HG03060 (cell line): ENCODE results near the gene RCL1.

Experiments
- ATAC-seq: cut with Tn5 transposase; IDR thresholded peaks from one replicate; pipeline ENCODE4 v1.9.1; 2021; ENCODE audit warnings: low read depth, moderate number of reproducible peaks; ENCODE audit not compliant: unreplicated experiment

The RCL1 gene

DNA sequence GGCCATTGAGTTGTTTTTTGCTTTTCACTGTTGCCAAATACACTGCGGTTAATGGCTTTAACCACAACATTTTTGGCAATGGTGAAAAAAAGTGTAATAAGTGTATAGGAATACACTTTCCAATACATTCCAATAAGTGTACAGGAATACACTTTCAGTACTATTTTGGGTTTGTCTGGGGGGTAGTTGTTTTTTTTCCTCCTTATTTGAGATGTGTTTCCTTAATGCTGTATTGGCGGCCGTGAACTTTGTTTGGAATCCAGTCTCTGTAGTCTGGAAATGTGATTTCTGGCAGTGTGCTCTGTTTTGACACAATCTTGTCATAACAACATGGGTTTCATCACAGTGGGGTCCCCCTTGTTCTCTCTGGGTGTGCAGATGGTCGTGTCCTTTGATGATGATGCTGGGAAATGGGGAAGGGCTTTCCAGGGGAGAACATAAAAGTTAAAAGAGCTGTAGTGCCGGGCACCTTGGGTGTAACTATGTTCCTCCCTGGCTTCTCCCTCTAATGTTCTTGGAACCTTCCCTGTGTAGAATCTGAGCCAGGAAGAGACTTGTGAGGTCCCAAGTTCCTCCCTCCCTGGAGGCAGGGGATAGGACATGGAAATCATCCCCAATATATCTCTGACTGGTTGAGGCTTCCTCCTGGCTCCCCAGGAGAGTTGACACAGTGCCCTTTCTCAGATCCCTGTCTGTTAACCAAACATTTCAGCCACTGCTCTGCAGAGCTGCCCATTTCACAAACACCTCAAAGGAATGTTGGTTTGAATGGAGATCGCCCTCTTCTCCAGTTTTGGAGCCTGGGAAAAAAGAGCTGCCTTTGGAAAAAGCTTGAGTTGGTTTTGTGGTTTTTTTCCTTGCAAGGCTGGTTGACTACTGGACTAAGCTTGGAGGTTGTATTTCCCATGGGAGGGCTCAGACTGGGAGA, 44.8 kb downstream of the RCL1 start:
- ATAC-seq: no peak

- no peak for ATAC-seq
These were observed 45.4 kb downstream of the RCL1 start for GRCh38 chr9:4838189-4838546.

DNA sequence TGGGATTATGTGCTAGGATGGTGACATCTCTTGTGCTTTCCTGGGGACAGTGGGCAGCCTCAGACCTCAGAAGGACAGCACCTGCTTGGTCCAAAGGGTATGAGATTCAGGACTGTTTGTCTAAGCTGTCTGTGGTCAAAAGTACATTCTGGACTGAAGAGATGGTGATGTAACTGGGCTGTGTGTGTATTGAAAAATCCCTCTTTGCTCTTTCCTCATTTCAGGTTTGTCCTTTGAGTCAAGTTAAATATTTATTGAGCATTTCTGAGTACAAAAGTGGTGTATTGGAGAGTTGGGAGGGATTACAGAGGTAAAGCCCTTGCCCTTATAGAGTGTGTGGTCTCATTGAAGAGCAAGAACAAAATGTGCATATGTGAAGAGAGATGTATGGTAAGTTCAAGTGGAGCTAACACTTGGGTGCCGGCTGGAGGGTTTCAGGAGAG, 46.7 kb downstream of the RCL1 start:
- no peak for ATAC-seq

- ATAC-seq: no peak
These were observed 47.3 kb downstream of the RCL1 start for GRCh38 chr9:4840018-4840417.

DNA sequence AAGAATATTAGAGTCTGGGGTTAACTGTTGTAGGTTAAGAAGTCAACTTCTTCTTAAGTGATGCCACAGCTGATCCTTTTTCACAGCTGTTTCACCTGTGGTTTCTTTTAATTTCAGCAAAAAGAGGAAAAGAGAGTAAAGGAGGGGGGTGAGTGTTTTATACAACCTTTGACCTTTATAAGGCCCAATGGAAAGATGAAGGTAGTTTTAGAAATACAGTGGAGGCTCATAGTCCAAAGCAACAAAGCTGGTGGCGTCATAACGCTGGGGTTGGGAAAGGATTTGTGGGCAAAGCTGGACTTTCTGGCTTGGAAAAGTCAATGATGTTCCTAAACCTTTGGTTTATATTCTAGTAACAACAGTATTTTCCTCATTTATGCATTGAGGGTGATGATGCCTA, 49.5 kb downstream of the RCL1 start:
- ATAC-seq: no peak

DNA sequence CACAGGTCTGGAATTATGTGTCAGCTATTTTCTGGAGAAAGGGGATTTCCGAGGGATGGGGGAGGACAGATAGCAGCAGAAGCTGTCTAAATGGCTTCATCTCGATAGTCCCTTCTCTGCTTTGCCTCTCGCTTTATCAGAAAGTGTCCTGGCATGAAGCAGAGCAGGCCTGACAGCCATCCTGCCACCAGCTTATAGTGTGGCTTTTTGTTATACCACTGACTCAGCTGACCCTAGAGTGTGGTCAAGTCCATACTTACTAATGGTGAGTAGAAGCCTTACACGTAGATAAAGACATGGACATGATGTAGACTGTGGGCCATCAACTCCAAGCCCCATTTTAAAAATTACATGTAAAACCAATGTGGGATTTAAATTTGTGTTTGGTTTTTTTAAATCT, 50.0 kb downstream of the RCL1 start:
- ATAC-seq: no peak

DNA sequence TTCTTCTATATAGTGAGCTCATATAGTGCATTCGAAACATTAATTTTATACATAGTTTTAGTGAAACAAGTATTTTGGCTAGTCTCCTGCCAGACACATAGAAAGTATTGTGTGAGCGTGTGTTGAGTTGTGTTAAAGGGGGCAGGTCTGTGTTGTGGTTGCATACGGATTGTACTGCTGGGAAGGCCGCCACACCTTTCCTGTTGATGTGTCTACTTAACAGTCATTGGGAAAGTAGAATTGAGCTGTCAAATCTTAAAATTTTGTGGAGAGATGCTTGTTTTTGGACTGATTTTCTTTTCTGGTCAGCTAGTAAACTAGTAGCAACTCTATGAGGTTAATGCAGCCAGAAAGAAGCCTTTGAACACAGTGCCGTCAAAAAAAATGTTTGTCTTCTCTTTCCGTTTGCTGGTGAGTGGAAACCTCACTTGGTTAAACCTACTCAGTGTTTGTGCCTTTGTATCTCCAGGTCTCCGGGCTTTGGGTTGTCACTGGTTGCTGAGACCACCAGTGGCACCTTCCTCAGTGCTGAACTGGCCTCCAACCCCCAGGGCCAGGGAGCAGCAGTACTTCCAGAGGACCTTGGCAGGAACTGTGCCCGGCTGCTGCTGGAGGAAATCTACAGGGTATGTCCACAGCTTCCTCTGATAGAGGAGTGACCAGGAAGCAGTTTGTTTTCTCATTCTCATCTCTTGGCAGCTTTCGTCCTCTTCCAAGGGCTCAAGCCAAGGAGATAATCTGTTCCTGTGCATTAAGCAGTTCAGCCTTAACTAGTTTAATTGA, 51.5 kb downstream of the RCL1 start:
- ATAC-seq: no peak

DNA sequence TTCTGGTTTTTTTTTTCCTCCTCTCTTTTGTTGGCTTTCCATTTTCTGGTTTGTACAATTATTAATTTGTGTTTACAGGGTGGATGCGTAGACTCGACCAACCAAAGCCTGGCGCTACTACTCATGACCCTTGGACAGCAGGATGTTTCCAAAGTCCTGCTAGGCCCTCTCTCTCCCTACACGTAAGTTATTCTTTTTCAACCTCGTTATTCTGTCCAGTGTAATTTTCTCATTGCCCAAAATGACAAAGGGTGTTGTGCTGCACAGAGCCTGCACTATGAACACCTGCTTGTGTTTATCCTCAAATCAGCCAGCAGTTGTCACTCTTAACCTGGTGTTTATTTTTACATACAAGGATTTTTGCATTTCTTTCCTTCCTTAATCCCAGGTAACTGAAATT, 56.6 kb downstream of the RCL1 start:
- ATAC-seq: no peak

GRCh38 chr9:4850603-4851310, 58.0 kb downstream of the RCL1 start:
- no peak for ATAC-seq

- ATAC-seq: no peak
These were observed 59.7 kb downstream of the RCL1 start for GRCh38 chr9:4852419-4852818.

DNA sequence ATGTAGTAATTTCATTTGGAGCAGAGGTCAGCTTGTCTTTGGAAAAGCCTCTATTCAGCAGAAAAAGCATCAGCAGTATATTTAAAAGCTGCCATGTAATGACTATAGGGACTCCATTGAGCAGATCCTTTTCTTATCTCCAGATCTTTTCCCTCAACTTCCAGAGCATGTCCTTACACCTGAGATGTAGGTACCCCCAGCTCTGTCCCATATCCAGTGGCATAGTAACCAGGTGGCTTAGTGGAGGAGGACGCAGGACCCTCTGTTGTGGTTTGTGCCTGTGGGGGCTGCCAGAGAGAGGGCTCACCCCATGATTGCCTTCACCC, 61.5 kb downstream of the RCL1 start:
- ATAC-seq: no peak

GRCh38 chr9:4855841-4856240, 63.1 kb downstream of the RCL1 start:
- ATAC-seq: no peak

DNA sequence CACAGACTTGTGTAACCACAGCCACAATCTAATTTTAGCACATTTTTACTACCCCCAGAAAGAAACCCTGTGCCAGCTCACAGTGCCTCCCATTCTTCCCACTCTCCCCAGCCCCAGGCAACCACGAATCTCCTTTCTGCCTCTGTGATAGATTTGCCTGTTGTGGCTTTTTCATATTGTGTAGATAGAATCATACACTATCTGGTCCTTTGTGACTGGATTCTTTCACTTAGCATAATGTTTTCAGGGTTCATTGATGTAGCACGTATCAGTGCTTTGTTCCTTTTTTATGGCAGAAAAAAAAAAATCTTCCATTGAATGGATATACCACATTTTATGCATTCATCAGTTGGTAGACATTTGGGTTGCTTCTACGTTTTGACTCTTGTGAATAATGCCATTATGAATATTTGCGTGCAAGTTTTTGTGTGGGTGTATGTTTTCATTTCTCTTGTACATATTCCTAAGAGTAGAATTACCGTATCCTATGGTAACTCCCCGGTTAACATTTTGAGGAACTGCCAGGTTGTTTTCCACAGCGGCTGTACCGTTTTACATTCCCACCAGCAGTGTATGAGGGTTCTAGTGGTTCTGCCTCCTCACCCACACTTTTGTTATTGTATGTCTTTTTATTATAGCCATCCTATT, 64.5 kb downstream of the RCL1 start:
- no peak for ATAC-seq

GRCh38 chr9:4859035-4859434, 66.3 kb downstream of the RCL1 start:
- ATAC-seq: no peak

DNA sequence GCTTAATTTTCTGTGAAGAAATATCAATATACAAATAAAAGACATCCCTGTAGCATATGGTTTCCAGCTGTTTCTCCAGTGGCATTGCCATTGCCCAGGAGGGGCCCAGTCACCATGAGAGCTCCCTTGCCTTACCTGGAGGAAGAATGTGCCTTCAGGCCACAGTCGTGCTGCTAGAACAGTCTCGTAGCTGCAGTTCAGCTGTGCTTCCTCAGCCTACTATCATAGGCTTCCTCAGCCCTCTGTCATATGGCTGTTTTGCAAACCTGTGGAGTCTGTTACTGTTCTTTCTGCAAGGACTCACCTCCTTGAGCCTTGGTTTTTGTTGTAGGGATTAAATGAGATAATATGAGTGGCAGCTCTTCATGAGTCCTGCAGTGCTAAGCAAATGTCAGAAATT, 67.6 kb downstream of the RCL1 start:
- ATAC-seq: no peak

DNA sequence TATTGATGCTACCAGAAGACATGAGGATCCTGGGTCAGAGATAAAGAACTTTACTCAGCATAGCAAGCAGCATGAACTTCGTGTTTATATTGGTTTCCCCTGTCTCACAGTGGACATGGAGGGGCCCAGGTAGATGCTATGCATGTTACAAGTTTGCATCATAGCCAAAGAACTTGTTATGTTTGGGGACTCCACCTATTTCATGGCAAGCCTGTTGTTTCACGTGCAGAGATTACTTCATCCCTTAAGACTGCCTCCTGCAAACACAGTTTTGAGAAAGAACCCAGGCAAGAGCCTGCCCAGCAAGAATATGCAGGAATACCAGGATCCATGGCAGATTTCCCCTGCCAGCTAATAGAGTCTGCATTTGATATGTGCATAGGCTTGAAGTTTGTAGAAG, 68.4 kb downstream of the RCL1 start:
- no peak for ATAC-seq

DNA sequence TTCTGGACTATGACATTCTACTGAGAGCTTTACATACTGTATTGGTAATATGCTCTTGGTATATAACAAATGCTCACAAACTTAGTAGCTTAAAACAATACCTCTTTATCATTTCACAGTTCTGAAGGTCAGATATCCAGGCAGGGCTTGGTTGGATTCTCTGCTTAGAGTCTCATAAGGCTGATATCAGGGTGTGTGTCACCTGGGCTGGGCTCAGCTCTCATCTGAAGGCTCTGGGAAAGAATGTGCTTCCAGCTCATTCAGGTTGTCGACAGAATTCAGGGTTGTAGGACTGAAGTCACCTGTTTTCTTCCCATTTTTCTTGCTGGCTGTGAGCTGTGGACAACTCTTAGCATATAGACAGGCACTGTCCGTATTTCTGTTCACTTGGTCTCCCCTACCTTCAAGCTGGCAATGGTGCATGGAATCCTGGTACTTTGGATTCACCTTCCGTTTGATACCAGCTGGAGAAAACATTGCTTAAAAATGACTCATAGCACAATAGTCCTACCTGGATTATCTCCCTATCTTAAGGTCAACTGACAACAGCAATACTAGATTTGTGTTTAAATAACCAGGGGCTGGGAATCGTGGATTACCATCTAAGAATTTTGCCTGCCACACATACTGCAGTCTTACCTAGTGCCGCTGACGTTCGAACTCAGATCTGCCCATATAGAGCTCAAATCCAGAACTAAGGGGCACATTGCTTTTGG, 69.2 kb downstream of the RCL1 start:
- ATAC-seq: no peak

- ATAC-seq: no peak
These were observed 69.9 kb downstream of the RCL1 start for GRCh38 chr9:4862506-4863250.

- no peak for ATAC-seq
These were observed 71.5 kb downstream of the RCL1 start for GRCh38 chr9:4864234-4864661.
